GM12878 (cell line): Measurements from ENCODE around the gene RARS2. TPM values are rescaled to one million over a fixed set of nuclear protein-coding genes. Genes with fewer than 3 reads are reported as not detected.

Experiments used
- ATAC-seq: fragments of 200-7000 bp; cut with Tn5 transposase; 3 replicates; pipeline ENCODE4 v1.9.1; 2020; ENCODE audit warnings: mild to moderate bottlenecking, moderate library complexity
- BruUV-seq: library from RNA; stranded (reverse); fragments of 400-500 nt; replicated peaks from 2 replicates; lab custom pipeline; 2021; lab: Mats Ljungman, UMichigan
- CTCF ChIA-PET: fragments of 300-600 bp; sonication (Branson Sonifier 250); formaldehyde crosslinking; extraction: SDS; loops from one replicate; lab custom pipeline; 2021; ENCODE audit warnings: inconsistent platforms; lab: Yijun Ruan, JAX
- POLR2A ChIA-PET: fragments of 350-600 bp; formaldehyde crosslinking; extraction: SDS; loops from one replicate; lab custom pipeline; 2021; ENCODE audit warnings: inconsistent platforms; lab: Charles Lee
- RAD21 ChIA-PET: fragments of 300-600 bp; sonication (Branson Sonifier 250); formaldehyde crosslinking; loops from one replicate; lab custom pipeline; 2023; ENCODE audit warnings: antibody characterized with exemption; ENCODE audit not compliant: unreplicated experiment; lab: Charles Lee
- SMC1A ChIA-PET: fragments of 300-600 bp; sonication (Branson Sonifier 250); formaldehyde crosslinking; loops from one replicate; lab custom pipeline; 2023; ENCODE audit not compliant: unreplicated experiment, uncharacterized antibody; lab: Charles Lee
- DNase-seq: peaks from one replicate; pipeline ENCODE4 v3.0.0-alpha.2; 2011; ENCODE audit warnings: low read depth, low spot score
- FAIRE-seq: peaks from 3 replicates; lab custom pipeline; 2011; peaks lifted over from hg19 to GRCh38; lab: Jason Lieb, UNC
- H2AFZ ChIP-seq: 2 replicates; pipeline ENCODE4 v1.6.0; 2011; ENCODE audit warnings: low read depth, low read length, control low read depth; ENCODE audit not compliant: control insufficient read depth
- H3K27ac ChIP-seq: 2 replicates; pipeline ENCODE4 v1.5.1; 2011; ENCODE audit warnings: control low read depth; ENCODE audit not compliant: control insufficient read depth, insufficient read depth
- H3K27me3 ChIP-seq, 2 experiments: replicated peaks in 1 of 2; 2 replicates each; pipeline versions ENCODE4 v1.6.0 to v1.6.1; 2011; ENCODE audit warnings: low read length in 1 of 2; ENCODE audit not compliant: control insufficient read depth in 2 of 2, insufficient read depth in 2 of 2
- H3K36me3 ChIP-seq, 2 experiments: 2 replicates each; pipeline ENCODE4 v1.5.1; 2011; ENCODE audit warnings: low read length in 1 of 2; ENCODE audit not compliant: control insufficient read depth in 2 of 2, insufficient read depth in 2 of 2
- H3K4me1 ChIP-seq: 2 replicates; pipeline ENCODE4 v1.6.1; 2011; ENCODE audit warnings: mild to moderate bottlenecking, low read length, moderate library complexity, mixed read lengths; ENCODE audit not compliant: control insufficient read depth, insufficient read depth
- H3K4me2 ChIP-seq: 2 replicates; pipeline ENCODE4 v1.6.0; 2011; ENCODE audit warnings: control low read depth; ENCODE audit not compliant: control insufficient read depth, insufficient read depth
- H3K4me3 ChIP-seq: fragments of 200-600 bp; sonication (generic); 2 replicates; pipeline ENCODE4 v1.5.1; 2016
- H3K79me2 ChIP-seq: 2 replicates; pipeline ENCODE4 v1.6.0; 2011; ENCODE audit warnings: low read length; ENCODE audit not compliant: control insufficient read depth, insufficient read depth
- H3K9ac ChIP-seq: 2 replicates; pipeline ENCODE4 v1.8.0; 2011; ENCODE audit warnings: low read length, control low read depth, mixed read lengths; ENCODE audit not compliant: control insufficient read depth, insufficient read depth
- H3K9me3 ChIP-seq: replicated peaks from 3 replicates; pipeline ENCODE4 v1.5.1; 2011; ENCODE audit warnings: mild to moderate bottlenecking, low read length; ENCODE audit not compliant: control insufficient read depth, insufficient read depth
- H4K20me1 ChIP-seq: 2 replicates; pipeline ENCODE4 v1.6.0; 2011; ENCODE audit not compliant: control insufficient read depth, insufficient read depth
- CREB1 ChIP-seq: IDR thresholded peaks from 2 replicates; pipeline ENCODE4 v1.6.1; 2012; ENCODE audit warnings: low read depth, mild to moderate bottlenecking, inconsistent platforms
- CREM ChIP-seq: IDR thresholded peaks from 2 replicates; pipeline ENCODE4 v1.6.1; 2014; ENCODE audit warnings: antibody characterized with exemption, low read depth
- EZH2 ChIP-seq: IDR thresholded peaks from 2 replicates; pipeline ENCODE4 v1.6.1; 2012; ENCODE audit warnings: low read depth, mild to moderate bottlenecking, control low read depth, inconsistent platforms, low read length, borderline replicate concordance; ENCODE audit not compliant: control insufficient read depth
- FOXK2 ChIP-seq: fragments of 450-650 bp; IDR thresholded peaks from 2 replicates; pipeline ENCODE4 v1.6.1; 2017; ENCODE audit warnings: mild to moderate bottlenecking, moderate library complexity
- NFYA ChIP-seq: IDR thresholded peaks from 2 replicates; pipeline ENCODE4 v1.6.1; 2011; ENCODE audit warnings: low read depth, mild to moderate bottlenecking, low read length, improper control_type of control experiment, borderline replicate concordance
- SIX5 ChIP-seq: IDR thresholded peaks from 2 replicates; pipeline ENCODE4 v1.6.1; 2011; ENCODE audit warnings: mild to moderate bottlenecking, low read depth, low read length, moderate library complexity; ENCODE audit not compliant: severe bottlenecking
- TCF3 ChIP-seq: IDR thresholded peaks from 2 replicates; pipeline ENCODE4 v1.6.1; 2012; ENCODE audit warnings: low read depth, mild to moderate bottlenecking, low read length, borderline replicate concordance; ENCODE audit not compliant: insufficient read depth
- ZNF384 ChIP-seq: IDR thresholded peaks from 2 replicates; pipeline ENCODE4 v1.6.1; 2012; ENCODE audit warnings: low read depth, mild to moderate bottlenecking, low read length, improper control_type of control experiment, borderline replicate concordance
- WGBS: methylation state at CpG from one replicate; pipeline ENCODE4 v1.1.6; 2016; ENCODE audit warnings: low lambda C conversion rate; ENCODE audit not compliant: insufficient replicate concordance, insufficient coverage; ENCODE audit errors: missing lambda C conversion rate; 5-methylcytosine and 5-hydroxymethylcytosine counted together
- in situ Hi-C: fragments of 300-500 bp; cut with MboI; formaldehyde crosslinking; loops from 9 replicates; pipeline ENCODE4 v1.14.3; 2018; ENCODE audit warnings: mixed read lengths
- intact Hi-C: fragments of 100-400 bp; cut with micrococcal nuclease; formaldehyde crosslinking; loops from one replicate; pipeline ENCODE4 v1.14.2; 2022; ENCODE audit not compliant: unreplicated experiment
- polyA plus RNA-seq, 11 experiments: library from polyadenylated mRNA; depleted of rRNA in 4 of 11; unstranded in 6 of 11; stranded (reverse) in 5 of 11; fragments of >200 nt; fragmentation: Nextera tagmentation in 4 of 11; fragmentation: Illumina TruSeq in 1 of 11; extraction: Ambion mirVana in 4 of 11; extraction: Trizol in 1 of 11; gene quantifications; 1 replicate in 1 of 11; 2 replicates in 10 of 11; pipeline versions ENCODE4 v1.2.1 to v1.2.3, GENCODE V29; 2011 to 2016; ENCODE audit warnings: inconsistent platforms in 2 of 11, missing spikeins in 2 of 11, low read depth in 1 of 11
- total RNA-seq, 4 experiments: library from RNA; depleted of rRNA in 3 of 4; stranded (reverse); fragments of >200 nt in 3 of 4; fragmentation: Illumina TruSeq in 1 of 4; extraction: Trizol in 1 of 4; gene quantifications; 2 replicates each; pipeline versions ENCODE4 v1.2.1 to v1.2.3, GENCODE V29; 2013 to 2021
- TF ChIP-seq, protein P1 (sequence below): IDR thresholded peaks from 2 replicates; pipeline ENCODE4 v1.6.1; 2011; ENCODE audit warnings: borderline replicate concordance, low read depth, mild to moderate bottlenecking, moderate library complexity, low read length; ENCODE audit not compliant: insufficient read depth, poor library complexity, severe bottlenecking
- TF ChIP-seq, protein P2 (sequence below): IDR thresholded peaks from 2 replicates; pipeline ENCODE4 v1.6.1; 2011; ENCODE audit warnings: low read depth, low read length, improper control_type of control experiment, borderline replicate concordance
- TF ChIP-seq, protein P3 (sequence below): fragments of 450-650 bp; IDR thresholded peaks from 2 replicates; pipeline ENCODE4 v1.6.1; 2018; ENCODE audit warnings: mild to moderate bottlenecking, low read depth, moderate library complexity; ENCODE audit not compliant: partially characterized antibody
- TF ChIP-seq, protein P4 (sequence below): fragments of 450-650 bp; formaldehyde crosslinking; IDR thresholded peaks from 2 replicates; pipeline ENCODE4 v1.4.0; 2022; ENCODE audit warnings: mild to moderate bottlenecking, moderate library complexity
- TF ChIP-seq, protein P5 (sequence below): IDR thresholded peaks from 2 replicates; pipeline ENCODE4 v1.6.1; 2012; ENCODE audit warnings: low read depth, low read length, improper control_type of control experiment

The RARS2 gene
- total and polyA plus RNA-seq, 10 of the 15 experiments (the other 5 are each of a cell fraction or from before 2014, with no cell fraction given) = 18.3 to 54.2 (median 36.8) TPM

DNA sequence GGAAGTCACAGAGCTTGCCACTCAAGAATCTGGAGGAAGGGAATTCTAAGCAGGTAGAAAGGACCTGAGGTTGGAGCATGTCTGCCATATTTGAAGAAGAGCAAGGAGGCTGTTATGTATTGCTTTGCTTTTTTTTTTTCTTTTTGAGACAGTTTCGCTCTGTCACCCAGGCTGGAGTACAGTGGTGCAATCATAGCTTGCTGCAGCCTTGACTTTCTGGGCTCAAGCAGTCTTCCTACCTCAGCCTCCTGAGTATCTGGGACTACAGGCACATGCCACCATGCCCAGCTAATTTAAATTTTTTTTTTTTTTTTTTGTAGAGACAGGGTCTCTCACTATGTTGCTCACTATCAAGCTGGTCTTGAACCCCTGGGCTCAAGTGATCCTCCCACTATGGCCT is 41.0 kb upstream of the RARS2 start:
- no peaks in the 10 kb centered on the region for H4K20me1 ChIP-seq

More for the DNA sequence above, 41.0 kb upstream of the RARS2 start:
- CTCF ChIA-PET = interaction anchor here (0.6 kb wide), 2 partner anchors 25 to 69 kb away, joined by 3 to 4 read pairs; no protein-coding TSS in a partner anchor
- H3K9ac ChIP-seq = no peak overlapping the region
- DNase-seq (no peak), FAIRE-seq (no peak), ATAC-seq (no peak)
- no peak overlapping the region for H2AFZ ChIP-seq
- H3K4me1 ChIP-seq = peaks cover 5% of the 10 kb centered on the region
- in situ Hi-C loops (no loop called here), intact Hi-C loops (no loop called here)
- H3K79me2 ChIP-seq = no peaks in the 10 kb centered on the region
- no peaks in the 10 kb centered on the region for H3K27me3 ChIP-seq
- RAD21 ChIA-PET = no interaction called here
- SMC1A ChIA-PET = interaction anchor here (0.7 kb wide), 1 partner anchor 251 kb away, joined by 3 read pairs; no protein-coding TSS in a partner anchor
- H3K4me2 ChIP-seq = no peak overlapping the region
- H3K9me3 ChIP-seq = no peaks in the 10 kb centered on the region; the same call in 2 of the 3 replicates
- TF ChIP-seq CREB1 (no peak), EZH2 (no peak), ZNF384 (no peak), FOXK2 (no peak), CREM (no peak), TCF3 (no peak), NFYA (no peak), SIX5 (no peak)
- TF ChIP-seq, protein P1, sequence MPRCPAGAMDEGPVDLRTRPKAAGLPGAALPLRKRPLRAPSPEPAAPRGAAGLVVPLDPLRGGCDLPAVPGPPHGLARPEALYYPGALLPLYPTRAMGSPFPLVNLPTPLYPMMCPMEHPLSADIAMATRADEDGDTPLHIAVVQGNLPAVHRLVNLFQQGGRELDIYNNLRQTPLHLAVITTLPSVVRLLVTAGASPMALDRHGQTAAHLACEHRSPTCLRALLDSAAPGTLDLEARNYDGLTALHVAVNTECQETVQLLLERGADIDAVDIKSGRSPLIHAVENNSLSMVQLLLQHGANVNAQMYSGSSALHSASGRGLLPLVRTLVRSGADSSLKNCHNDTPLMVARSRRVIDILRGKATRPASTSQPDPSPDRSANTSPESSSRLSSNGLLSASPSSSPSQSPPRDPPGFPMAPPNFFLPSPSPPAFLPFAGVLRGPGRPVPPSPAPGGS = no peak
- TF ChIP-seq, protein P2, sequence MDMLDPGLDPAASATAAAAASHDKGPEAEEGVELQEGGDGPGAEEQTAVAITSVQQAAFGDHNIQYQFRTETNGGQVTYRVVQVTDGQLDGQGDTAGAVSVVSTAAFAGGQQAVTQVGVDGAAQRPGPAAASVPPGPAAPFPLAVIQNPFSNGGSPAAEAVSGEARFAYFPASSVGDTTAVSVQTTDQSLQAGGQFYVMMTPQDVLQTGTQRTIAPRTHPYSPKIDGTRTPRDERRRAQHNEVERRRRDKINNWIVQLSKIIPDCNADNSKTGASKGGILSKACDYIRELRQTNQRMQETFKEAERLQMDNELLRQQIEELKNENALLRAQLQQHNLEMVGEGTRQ = no peak
- TF ChIP-seq, protein P3, sequence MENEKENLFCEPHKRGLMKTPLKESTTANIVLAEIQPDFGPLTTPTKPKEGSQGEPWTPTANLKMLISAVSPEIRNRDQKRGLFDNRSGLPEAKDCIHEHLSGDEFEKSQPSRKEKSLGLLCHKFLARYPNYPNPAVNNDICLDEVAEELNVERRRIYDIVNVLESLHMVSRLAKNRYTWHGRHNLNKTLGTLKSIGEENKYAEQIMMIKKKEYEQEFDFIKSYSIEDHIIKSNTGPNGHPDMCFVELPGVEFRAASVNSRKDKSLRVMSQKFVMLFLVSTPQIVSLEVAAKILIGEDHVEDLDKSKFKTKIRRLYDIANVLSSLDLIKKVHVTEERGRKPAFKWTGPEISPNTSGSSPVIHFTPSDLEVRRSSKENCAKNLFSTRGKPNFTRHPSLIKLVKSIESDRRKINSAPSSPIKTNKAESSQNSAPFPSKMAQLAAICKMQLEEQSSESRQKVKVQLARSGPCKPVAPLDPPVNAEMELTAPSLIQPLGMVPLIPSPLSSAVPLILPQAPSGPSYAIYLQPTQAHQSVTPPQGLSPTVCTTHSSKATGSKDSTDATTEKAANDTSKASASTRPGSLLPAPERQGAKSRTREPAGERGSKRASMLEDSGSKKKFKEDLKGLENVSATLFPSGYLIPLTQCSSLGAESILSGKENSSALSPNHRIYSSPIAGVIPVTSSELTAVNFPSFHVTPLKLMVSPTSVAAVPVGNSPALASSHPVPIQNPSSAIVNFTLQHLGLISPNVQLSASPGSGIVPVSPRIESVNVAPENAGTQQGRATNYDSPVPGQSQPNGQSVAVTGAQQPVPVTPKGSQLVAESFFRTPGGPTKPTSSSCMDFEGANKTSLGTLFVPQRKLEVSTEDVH = no peak
- TF ChIP-seq, protein P4, sequence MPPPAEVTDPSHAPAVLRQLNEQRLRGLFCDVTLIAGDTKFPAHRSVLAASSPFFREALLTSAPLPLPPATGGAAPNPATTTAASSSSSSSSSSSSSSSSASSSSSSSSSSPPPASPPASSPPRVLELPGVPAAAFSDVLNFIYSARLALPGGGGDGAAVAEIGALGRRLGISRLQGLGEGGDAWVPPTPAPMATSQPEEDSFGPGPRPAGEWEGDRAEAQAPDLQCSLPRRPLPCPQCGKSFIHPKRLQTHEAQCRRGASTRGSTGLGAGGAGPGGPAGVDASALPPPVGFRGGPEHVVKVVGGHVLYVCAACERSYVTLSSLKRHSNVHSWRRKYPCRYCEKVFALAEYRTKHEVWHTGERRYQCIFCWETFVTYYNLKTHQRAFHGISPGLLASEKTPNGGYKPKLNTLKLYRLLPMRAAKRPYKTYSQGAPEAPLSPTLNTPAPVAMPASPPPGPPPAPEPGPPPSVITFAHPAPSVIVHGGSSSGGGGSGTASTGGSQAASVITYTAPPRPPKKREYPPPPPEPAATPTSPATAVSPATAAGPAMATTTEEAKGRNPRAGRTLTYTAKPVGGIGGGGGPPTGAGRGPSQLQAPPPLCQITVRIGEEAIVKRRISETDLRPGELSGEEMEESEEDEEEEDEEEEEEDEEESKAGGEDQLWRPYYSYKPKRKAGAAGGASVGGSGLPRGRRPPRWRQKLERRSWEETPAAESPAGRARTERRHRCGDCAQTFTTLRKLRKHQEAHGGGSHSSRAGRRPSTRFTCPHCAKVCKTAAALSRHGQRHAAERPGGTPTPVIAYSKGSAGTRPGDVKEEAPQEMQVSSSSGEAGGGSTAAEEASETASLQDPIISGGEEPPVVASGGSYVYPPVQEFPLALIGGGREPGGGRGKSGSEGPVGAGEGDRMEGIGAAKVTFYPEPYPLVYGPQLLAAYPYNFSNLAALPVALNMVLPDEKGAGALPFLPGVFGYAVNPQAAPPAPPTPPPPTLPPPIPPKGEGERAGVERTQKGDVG (CRISPR knock-in tag) = no peak
- TF ChIP-seq, protein P5, sequence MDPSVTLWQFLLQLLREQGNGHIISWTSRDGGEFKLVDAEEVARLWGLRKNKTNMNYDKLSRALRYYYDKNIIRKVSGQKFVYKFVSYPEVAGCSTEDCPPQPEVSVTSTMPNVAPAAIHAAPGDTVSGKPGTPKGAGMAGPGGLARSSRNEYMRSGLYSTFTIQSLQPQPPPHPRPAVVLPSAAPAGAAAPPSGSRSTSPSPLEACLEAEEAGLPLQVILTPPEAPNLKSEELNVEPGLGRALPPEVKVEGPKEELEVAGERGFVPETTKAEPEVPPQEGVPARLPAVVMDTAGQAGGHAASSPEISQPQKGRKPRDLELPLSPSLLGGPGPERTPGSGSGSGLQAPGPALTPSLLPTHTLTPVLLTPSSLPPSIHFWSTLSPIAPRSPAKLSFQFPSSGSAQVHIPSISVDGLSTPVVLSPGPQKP = no peak
- H3K4me3 ChIP-seq = no peak overlapping the region
- H3K27ac ChIP-seq = no peak overlapping the region
- peaks cover 0 to 13% of the 10 kb centered on the region in 2 experiments; a peak in 2 of 4 replicates for H3K36me3 ChIP-seq
- 100% methylated on average over 1 of the region's 1 CpG for WGBS
- BruUV-seq = no TSS peak
- POLR2A ChIA-PET = interaction anchor here (0.6 to 0.7 kb wide), 2 partner anchors 38 to 515 kb away, joined by 3 to 4 read pairs; no protein-coding TSS in a partner anchor
